ENCODE results near the gene HDAC4. TPM values are rescaled to one million over a fixed set of nuclear protein-coding genes. Genes with fewer than 3 reads are reported as not detected.

HDAC4 gene
- total RNA-seq, 4 donors from 2014 or later = 24.8 to 82.9 (median 41.3) TPM

DNA sequence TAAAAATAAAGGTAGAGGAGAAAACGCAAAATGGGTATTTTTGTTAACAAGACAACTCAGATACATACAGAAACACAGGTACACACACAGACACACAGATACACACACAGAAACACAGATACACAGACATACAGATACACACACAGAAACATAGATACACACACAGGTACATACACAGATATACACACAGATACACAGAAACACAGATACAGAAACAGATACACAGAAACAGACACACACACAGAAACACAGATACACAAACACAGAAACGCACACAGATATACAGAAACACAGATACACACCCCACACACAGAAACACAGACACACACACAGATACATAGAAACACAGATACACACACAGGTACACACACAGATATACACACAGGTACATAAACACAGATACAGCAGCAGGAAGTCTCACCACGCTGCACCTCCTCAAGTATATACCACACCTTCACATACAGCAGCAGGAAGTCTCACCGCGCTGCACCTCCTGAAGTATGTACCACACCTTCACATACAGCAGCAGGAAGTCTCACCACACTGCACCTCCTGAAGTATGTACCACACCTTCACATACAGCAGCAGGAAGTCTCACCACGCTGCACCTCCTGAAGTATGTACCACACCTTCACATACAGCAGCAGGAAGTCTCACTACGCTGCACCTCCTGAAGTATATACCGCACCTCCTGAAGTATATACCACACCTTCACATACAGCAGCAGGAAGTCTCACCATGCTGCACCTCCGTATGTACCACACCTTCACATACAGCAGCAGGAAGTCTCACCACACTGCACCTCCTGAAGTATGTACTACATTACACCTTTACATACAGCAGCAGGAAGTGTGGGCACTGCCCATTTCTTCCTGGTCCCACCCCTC lies 250.5 kb downstream of the HDAC4 start:
- TF ChIP-seq, protein P1, sequence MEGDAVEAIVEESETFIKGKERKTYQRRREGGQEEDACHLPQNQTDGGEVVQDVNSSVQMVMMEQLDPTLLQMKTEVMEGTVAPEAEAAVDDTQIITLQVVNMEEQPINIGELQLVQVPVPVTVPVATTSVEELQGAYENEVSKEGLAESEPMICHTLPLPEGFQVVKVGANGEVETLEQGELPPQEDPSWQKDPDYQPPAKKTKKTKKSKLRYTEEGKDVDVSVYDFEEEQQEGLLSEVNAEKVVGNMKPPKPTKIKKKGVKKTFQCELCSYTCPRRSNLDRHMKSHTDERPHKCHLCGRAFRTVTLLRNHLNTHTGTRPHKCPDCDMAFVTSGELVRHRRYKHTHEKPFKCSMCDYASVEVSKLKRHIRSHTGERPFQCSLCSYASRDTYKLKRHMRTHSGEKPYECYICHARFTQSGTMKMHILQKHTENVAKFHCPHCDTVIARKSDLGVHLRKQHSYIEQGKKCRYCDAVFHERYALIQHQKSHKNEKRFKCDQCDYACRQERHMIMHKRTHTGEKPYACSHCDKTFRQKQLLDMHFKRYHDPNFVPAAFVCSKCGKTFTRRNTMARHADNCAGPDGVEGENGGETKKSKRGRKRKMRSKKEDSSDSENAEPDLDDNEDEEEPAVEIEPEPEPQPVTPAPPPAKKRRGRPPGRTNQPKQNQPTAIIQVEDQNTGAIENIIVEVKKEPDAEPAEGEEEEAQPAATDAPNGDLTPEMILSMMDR (IDR thresholded peaks at IDR 0.05; ENCODE audit: low read depth) = no peak

DNA sequence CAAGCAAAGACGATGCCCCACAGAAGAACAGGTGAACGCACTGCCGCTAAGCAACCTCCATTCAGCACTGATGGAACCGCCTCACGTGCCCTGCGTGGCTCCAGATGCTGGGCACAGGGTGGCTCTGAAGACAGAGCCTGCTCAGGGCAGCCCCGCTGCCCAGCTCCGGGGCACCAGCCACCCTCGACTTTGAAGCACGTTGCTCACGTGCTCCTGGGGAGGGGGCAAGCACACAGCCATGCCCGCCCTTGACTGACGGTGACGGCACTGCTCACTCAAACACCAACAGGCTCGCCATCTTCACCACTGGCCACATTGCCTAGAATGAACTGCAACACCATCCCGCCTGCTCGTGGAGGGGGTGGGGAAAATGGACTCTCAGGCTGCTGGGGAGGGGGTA lies 251.3 kb downstream of the HDAC4 start:
- TF ChIP-seq, protein P1 (IDR thresholded peaks at IDR 0.05; ENCODE audit: low read depth) = no peak

DNA sequence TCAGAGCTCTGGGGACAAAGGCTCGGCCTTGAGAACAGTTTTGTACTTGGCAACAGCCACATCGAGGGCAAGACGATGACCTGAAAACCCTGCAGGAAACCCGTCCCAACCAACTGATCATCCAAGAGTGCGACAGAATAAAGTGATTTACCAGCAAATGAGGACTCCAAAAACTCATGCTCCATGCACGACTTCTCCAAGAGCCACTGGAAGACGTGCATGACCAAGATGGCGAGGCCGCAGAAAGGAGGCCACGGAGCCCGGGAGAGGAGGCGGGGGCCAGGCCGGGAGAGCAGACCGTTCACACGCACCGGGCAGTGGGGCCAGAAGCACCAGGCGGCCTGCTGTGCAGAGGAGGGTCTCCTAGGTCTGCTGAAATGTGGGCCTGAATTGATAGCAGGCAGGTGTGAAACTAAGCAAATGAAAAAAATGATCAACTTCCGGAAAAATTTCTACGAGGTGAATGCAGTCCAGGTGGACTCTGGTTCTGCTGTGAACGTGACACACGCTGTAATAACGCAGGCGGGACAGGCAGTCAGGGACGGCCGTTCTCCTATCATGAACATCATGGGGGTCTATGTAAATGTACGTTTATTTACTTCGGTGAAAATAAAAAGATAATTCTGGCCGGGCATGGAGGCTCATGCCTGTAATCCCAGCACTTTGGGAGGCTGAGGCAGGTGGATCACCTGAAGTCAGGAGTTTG lies 252.2 kb downstream of the HDAC4 start:
- TF ChIP-seq, protein P1 (IDR thresholded peaks at IDR 0.05; ENCODE audit: low read depth) = no peak

DNA sequence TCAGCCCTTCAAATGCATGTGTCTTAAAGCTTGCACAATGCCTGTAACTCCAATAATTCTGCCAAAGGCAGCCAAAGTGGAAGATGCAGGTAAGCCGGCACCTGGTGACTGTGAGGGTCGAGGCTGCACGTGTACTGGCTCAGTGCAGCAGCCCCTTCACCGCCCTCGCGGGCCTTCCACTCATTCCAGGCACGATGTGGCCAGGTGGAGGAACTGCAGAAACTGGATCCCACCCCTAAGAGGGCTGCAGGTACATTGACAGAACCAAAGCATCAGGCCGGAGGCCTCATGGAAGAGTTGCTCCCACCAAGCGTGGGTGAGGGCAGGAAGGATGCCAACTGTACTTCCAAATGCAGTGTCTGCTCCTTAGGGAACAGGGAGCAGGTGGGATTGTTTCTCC lies 253.4 kb downstream of the HDAC4 start:
- TF ChIP-seq, protein P1 (IDR thresholded peaks at IDR 0.05; ENCODE audit: low read depth) = no peak

DNA sequence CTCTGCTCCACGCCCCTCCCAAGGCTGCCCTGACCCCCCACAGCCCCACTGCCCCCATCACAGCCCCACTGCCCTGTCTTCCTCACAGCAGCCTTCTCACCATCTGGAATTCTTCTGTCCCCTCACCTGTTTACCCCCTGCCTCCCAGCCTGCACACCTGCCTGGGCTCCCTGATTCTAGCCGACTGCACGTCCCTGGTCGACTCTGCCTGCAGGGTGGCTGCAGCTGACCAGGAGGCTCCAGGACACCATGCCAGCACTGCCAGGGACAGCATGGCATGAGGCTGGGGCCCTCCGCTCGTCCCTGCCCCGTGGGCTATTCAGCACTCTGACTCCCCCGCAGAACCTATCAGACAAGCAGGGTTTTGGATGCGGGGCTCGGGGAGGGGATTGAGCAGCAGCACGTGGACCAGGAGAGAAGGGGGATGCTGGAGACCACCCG lies 254.1 kb downstream of the HDAC4 start:
- TF ChIP-seq, protein P1 (IDR thresholded peaks at IDR 0.05; ENCODE audit: low read depth) = no peak

DNA sequence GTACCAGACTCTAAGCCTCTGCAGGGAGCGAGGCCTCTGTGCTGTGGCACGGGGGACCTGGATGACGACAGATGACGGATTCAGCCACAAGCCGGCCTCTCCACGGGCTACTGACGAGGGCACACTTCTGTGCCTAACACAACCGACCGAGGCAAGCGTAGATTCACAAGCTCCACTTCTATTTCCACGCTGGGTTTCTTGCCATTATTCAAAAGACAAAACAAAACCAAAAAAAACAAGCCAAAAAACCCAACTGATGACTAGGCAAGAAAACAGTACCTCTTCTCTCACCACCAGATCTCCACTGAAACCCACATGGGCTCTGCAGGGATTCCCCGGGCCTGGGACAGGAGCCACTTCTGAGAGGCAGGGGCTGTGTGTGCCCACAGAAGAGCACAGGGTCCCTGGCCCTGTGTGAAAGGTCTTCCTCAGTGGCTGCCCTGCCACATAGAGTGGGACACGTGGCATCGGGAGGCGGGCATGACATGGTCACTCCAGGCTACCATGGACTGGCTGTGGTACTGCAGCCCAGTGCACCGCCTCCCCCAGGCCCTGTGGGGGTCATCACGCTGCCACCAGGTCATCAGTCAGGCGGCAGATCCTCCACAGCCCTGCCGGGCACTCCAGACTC lies 254.7 kb downstream of the HDAC4 start:
- TF ChIP-seq, protein P1 (IDR thresholded peaks at IDR 0.05; ENCODE audit: low read depth) = no peak

DNA sequence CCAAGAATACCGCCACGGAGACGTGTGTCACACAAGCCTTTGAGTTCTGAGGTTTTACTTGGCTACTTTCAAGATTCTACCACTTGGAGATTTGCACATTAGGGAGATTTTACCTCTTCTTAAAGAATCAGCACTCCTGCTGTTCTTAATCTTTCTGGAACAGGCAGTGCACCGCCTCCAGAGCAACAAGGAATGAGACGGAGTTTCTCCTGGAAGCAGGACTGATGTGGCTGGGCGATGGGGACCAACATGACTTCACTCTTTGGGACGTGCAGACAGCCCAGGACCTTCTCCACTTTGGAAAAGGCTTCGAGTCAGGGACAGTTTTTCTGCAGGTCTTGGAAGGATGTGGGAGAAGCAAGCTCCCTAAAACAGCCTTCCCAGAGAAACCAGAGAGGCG lies 255.2 kb downstream of the HDAC4 start:
- TF ChIP-seq, protein P1 (IDR thresholded peaks at IDR 0.05; ENCODE audit: low read depth) = no peak

Measured in subcutaneous adipose tissue (tissue), 4 donors.